Suprapubic skin (tissue), 4 donors: ENCODE results near the gene NCKAP5. TPM values are rescaled to one million over a fixed set of nuclear protein-coding genes. Genes with fewer than 3 reads are reported as not detected.

ENCODE experiments used
- DNase-seq, 2 donors: peaks; one replicate each; pipeline ENCODE4 v3.0.0-alpha.2; 2019; ENCODE audit warnings: low spot score in 2 of 2
- H3K27ac ChIP-seq: fragments of 200-600 bp; sonication (generic); one replicate; pipeline ENCODE4 v1.5.1; 2019
- H3K27me3 ChIP-seq: fragments of 200-600 bp; sonication (generic); one replicate; pipeline ENCODE4 v1.5.1; 2019
- H3K36me3 ChIP-seq: fragments of 200-600 bp; sonication (generic); one replicate; pipeline ENCODE4 v1.5.1; 2019
- H3K4me1 ChIP-seq: fragments of 200-600 bp; sonication (generic); one replicate; pipeline ENCODE4 v1.5.1; 2019
- H3K4me3 ChIP-seq: fragments of 200-600 bp; sonication (generic); one replicate; pipeline ENCODE4 v1.5.1; 2019; ENCODE audit warnings: mild to moderate bottlenecking
- H3K9me3 ChIP-seq: fragments of 200-600 bp; sonication (generic); one replicate; pipeline ENCODE4 v1.5.1; 2019
- EP300 ChIP-seq: sonication (generic); formaldehyde crosslinking; IDR thresholded peaks from one replicate; pipeline ENCODE4 v1.6.1; 2017; ENCODE audit warnings: antibody characterized with exemption
- POLR2A ChIP-seq, 2 donors: fragments of 450-650 bp; IDR thresholded peaks; one replicate each; pipeline ENCODE4 v1.6.1; 2017; ENCODE audit warnings: antibody characterized with exemption in 2 of 2, mild to moderate bottlenecking in 2 of 2, moderate library complexity in 2 of 2
- POLR2AphosphoS5 ChIP-seq, 3 donors: sonication (generic); formaldehyde crosslinking; IDR thresholded peaks; one replicate each; pipeline ENCODE4 v1.6.1; 2017; ENCODE audit warnings: antibody characterized with exemption in 3 of 3
- WGBS: methylation state at CpG from one replicate; pipeline ENCODE4 v1.1.5; 2018; 5-methylcytosine and 5-hydroxymethylcytosine counted together
- total RNA-seq, 4 donors: library from RNA; depleted of rRNA; stranded (reverse); fragments of >200 nt; gene quantifications; one replicate each; pipeline ENCODE4 v1.1.0, GENCODE V29; 2016
- TF ChIP-seq, protein P1 (sequence below), 2 donors: fragments of 200-600 bp in 1 of 2; fragments of 450-650 bp in 1 of 2; sonication (generic) in 1 of 2; IDR thresholded peaks; one replicate each; pipeline ENCODE4 v1.5.1; 2016 to 2019; ENCODE audit warnings: antibody characterized with exemption in 2 of 2, mild to moderate bottlenecking in 1 of 2, moderate library complexity in 1 of 2

Gene NCKAP5
- total RNA-seq, 4 donors from 2014 or later, result 2.8 to 6.4 (median 4.2) TPM

DNA sequence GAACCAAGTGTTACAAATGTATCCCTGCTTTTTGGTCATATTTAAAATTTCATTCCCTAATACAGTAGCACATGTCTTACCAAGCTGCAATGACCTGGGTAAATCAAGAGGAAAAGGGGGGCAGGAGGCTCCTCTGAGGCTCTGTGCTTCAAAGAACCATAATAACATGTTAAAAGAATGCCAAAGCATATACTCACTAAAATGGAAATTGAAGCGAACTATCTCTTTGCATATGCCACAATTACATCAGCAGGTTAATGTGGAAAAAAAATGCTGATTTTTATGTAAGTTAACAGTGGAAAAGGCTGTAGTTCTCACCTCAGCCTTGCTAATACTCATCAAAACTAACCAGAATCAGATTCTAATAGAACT, 37.5 kb upstream of the NCKAP5 start:
- DNase-seq, result no peak
- Histone ChIP-seq H3K4me1 (peaks cover 10% of the 10 kb centered on the region), H3K36me3 (no peaks in the 10 kb centered on the region), H3K27me3 (no peaks in the 10 kb centered on the region), H3K4me3 (no peak overlapping the region), H3K27ac (no peak overlapping the region), H3K9me3 (no peaks in the 10 kb centered on the region)
- TF ChIP-seq POLR2AphosphoS5 (IDR thresholded peaks at IDR 0.05), result no peak
- 100% methylated on average over 1 of the region's 1 CpG for WGBS

DNA sequence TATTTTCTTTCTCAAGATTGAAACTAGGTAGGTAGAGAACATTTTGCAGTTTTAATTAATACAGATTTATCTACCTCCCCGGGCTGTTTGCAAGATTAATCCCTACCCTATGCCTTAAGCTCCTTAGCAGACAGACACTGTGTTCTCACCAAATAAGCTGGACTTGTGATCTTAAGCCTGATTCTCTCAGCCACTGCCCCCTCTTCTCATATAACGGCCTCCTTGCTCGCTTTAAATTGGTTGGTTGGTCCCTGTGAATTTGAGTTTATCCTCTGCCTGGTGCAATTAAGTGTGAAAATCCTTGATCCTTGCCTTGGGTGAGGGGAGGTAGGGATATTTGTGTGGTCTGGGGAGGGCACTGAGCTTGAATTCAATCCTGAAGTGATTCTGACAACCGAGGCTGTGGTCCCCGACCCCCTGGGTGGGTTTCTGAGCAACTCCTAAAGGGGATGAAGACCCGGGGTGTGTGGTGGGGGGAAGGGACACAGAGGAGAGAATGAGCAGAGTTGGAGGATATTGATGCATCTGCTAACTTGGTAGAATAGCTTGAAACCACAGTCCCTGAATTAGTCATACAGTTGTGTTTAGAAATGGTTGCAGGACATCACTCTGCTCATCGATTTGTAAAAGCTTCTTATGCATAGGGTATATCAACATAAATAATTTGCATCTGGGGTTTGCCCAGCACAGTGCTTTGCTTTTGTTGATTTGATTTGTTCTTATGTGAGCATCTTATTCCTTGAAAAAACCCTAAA, 36.9 kb upstream of the NCKAP5 start:
- no peak for DNase-seq
- H3K4me3 ChIP-seq, result no peak overlapping the region
- no peaks in the 10 kb centered on the region for H3K27me3 ChIP-seq
- 73% methylated on average over 7 of the region's 7 CpGs for whole genome bisulfite sequencing
- no peak overlapping the region for H3K27ac ChIP-seq
- TF ChIP-seq EP300, result no peak
- TF ChIP-seq POLR2A (IDR thresholded peaks at IDR 0.05), result no peak
- TF ChIP-seq, protein P1, sequence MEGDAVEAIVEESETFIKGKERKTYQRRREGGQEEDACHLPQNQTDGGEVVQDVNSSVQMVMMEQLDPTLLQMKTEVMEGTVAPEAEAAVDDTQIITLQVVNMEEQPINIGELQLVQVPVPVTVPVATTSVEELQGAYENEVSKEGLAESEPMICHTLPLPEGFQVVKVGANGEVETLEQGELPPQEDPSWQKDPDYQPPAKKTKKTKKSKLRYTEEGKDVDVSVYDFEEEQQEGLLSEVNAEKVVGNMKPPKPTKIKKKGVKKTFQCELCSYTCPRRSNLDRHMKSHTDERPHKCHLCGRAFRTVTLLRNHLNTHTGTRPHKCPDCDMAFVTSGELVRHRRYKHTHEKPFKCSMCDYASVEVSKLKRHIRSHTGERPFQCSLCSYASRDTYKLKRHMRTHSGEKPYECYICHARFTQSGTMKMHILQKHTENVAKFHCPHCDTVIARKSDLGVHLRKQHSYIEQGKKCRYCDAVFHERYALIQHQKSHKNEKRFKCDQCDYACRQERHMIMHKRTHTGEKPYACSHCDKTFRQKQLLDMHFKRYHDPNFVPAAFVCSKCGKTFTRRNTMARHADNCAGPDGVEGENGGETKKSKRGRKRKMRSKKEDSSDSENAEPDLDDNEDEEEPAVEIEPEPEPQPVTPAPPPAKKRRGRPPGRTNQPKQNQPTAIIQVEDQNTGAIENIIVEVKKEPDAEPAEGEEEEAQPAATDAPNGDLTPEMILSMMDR (IDR thresholded peaks at IDR 0.05), result no peak
- no peak for TF ChIP-seq POLR2AphosphoS5 (IDR thresholded peaks at IDR 0.05)
- H3K9me3 ChIP-seq, result no peaks in the 10 kb centered on the region
- no peaks in the 10 kb centered on the region for H3K36me3 ChIP-seq
- peaks cover 10% of the 10 kb centered on the region for H3K4me1 ChIP-seq

DNA sequence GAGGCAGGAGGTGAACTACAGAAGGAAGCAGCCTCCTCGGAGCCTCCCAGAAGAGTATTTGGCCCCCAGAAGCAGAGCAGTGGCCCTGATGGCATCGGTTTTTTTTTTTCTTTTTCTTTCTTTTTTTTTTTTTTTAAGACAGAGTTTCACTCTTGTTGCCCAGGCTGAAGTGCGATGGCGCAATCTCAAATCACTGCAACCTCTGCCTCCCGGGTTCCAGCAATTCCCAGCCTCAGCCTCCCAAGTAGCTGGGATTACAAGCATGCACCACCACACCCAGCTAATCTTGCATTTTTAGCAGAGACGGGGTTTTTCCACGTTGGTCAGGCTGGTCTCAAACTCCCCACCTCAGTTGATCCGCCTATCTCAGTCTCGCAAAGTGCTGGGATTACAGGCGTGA, 34.8 kb upstream of the NCKAP5 start:
- no peaks in the 10 kb centered on the region for H3K27me3 ChIP-seq
- H3K9me3 ChIP-seq, result no peaks in the 10 kb centered on the region
- 90% methylated on average over 10 of the region's 10 CpGs for WGBS
- TF ChIP-seq EP300 (no peak), POLR2AphosphoS5 (IDR thresholded peaks at IDR 0.05) (no peak), POLR2A (IDR thresholded peaks at IDR 0.05) (no peak)
- TF ChIP-seq, protein P1 (IDR thresholded peaks at IDR 0.05), result no peak
- no peaks in the 10 kb centered on the region for H3K36me3 ChIP-seq
- DNase-seq, result no peak
- no peak overlapping the region for H3K4me3 ChIP-seq
- peaks cover 10% of the 10 kb centered on the region for H3K4me1 ChIP-seq
- no peak overlapping the region for H3K27ac ChIP-seq

DNA sequence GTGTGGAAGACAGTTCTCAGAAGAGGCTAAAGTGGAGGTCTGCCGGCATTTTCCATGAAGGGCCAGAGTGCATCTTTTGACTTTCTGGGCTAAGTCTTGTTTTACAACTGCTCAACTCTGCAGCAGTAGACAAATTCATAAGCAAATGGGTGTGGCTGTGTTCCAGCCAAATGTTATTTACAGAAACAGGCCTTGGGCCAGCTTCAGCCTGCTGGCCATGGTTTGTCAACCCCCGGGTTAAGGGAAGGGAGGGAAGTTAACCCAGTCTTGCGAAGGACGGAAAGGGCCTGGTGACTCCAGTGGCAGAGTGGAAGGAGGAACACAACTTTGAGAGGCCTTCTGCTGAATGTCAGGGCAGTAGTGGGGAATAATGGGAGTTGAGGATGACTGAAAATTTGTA, 34.3 kb upstream of the NCKAP5 start:
- TF ChIP-seq POLR2AphosphoS5 (IDR thresholded peaks at IDR 0.05), result no peak
- TF ChIP-seq EP300, result no peak
- TF ChIP-seq, protein P1 (IDR thresholded peaks at IDR 0.05), result no peak
- no peak for TF ChIP-seq POLR2A (IDR thresholded peaks at IDR 0.05)
- Histone ChIP-seq H3K4me1 (peaks cover 10% of the 10 kb centered on the region), H3K27ac (no peak overlapping the region), H3K27me3 (no peaks in the 10 kb centered on the region), H3K36me3 (no peaks in the 10 kb centered on the region), H3K4me3 (no peak overlapping the region), H3K9me3 (no peaks in the 10 kb centered on the region)
- 28% methylated on average over 4 of the region's 4 CpGs for WGBS
- DNase-seq, result no peak

DNA sequence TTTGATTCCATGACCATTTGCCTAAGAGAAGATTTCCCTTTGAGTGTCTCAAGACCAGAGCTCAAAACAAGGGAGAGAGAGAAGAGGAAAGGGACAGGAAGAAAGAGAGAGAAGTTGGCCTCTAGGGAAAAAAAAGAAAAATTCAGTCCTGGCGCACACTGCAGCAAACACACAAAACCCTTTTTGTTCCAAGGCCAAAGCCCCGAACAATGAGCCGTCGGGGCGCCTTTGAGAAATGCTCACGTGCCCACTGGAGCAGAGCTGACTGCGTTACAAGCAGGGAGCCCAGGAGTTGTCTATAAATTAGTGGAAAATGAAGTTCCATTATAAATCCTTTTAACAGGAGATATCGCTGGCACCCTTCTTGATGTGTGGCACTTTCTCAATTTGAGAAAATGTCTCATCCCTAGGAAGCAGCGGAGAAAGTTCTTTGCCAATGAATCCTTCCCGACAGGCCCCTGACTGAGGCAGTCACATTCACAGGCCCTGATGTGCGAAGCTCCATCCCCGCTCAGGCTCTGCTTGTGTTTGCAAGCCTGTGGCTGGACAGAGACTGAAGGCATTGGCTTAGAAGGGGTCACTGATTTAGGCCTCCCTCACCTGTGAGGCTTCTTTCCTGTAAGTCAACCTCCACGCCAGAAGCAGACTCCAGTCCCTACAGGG, 32.1 kb upstream of the NCKAP5 start:
- Histone ChIP-seq H3K36me3 (no peaks in the 10 kb centered on the region), H3K9me3 (no peaks in the 10 kb centered on the region), H3K4me1 (peaks cover 10% of the 10 kb centered on the region), H3K4me3 (no peak overlapping the region), H3K27me3 (no peaks in the 10 kb centered on the region), H3K27ac (no peak overlapping the region)
- TF ChIP-seq EP300 (no peak), POLR2A (IDR thresholded peaks at IDR 0.05) (no peak), POLR2AphosphoS5 (IDR thresholded peaks at IDR 0.05) (no peak)
- DNase-seq, result no peak
- 72% methylated on average over 13 of the region's 13 CpGs for WGBS

DNA sequence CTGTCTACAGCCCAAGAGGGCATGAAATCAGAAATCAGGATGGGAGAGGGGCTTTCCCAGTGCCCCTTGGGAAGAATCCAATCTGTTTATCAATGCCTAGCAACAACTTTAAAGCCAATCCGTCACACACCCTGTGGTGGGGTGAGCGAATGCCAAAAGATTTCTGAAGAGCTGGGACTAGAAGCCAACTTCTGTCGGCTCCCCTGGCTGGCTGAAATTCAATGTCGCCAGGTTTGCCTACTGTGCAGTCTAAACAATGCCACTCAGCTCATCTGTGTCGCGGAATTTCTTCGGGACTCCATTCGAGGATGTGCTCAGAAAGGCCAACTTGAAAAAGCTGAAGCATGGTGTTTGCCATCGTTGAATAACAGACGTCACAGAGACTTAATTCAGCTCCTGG, 31.5 kb upstream of the NCKAP5 start:
- no peaks in the 10 kb centered on the region for H3K36me3 ChIP-seq
- H3K4me3 ChIP-seq, result no peak overlapping the region
- WGBS, result 58% methylated on average over 9 of the region's 10 CpGs
- H3K27ac ChIP-seq, result no peak overlapping the region
- no peak for TF ChIP-seq POLR2AphosphoS5 (IDR thresholded peaks at IDR 0.05)
- TF ChIP-seq POLR2A (IDR thresholded peaks at IDR 0.05), result no peak
- TF ChIP-seq EP300, result no peak
- TF ChIP-seq, protein P1 (IDR thresholded peaks at IDR 0.05), result no peak
- H3K27me3 ChIP-seq, result no peaks in the 10 kb centered on the region
- DNase-seq, result no peak
- peaks cover 10% of the 10 kb centered on the region for H3K4me1 ChIP-seq
- no peaks in the 10 kb centered on the region for H3K9me3 ChIP-seq
